Suprapubic skin (tissue), 4 donors: ENCODE measurements around the gene PGGT1B. TPM values are rescaled to one million over a fixed set of nuclear protein-coding genes. Genes with fewer than 3 reads are reported as not detected.
A peak's percentile ranks its signal among the peaks of the same experiment; 100 is the strongest.

ENCODE experiments used
- DNase-seq, 2 donors: peaks; one replicate each; pipeline ENCODE4 v3.0.0-alpha.2; 2019; ENCODE audit warnings: low spot score in 2 of 2
- H3K27ac ChIP-seq: fragments of 200-600 bp; sonication (generic); one replicate; pipeline ENCODE4 v1.5.1; 2019
- H3K27me3 ChIP-seq: fragments of 200-600 bp; sonication (generic); one replicate; pipeline ENCODE4 v1.5.1; 2019
- H3K36me3 ChIP-seq: fragments of 200-600 bp; sonication (generic); one replicate; pipeline ENCODE4 v1.5.1; 2019
- H3K4me1 ChIP-seq: fragments of 200-600 bp; sonication (generic); one replicate; pipeline ENCODE4 v1.5.1; 2019
- H3K4me3 ChIP-seq: fragments of 200-600 bp; sonication (generic); one replicate; pipeline ENCODE4 v1.5.1; 2019; ENCODE audit warnings: mild to moderate bottlenecking
- H3K9me3 ChIP-seq: fragments of 200-600 bp; sonication (generic); one replicate; pipeline ENCODE4 v1.5.1; 2019
- EP300 ChIP-seq: sonication (generic); formaldehyde crosslinking; IDR thresholded peaks from one replicate; pipeline ENCODE4 v1.6.1; 2017; ENCODE audit warnings: antibody characterized with exemption
- POLR2A ChIP-seq, 2 donors: fragments of 450-650 bp; IDR thresholded peaks; one replicate each; pipeline ENCODE4 v1.6.1; 2017; ENCODE audit warnings: antibody characterized with exemption in 2 of 2, mild to moderate bottlenecking in 2 of 2, moderate library complexity in 2 of 2
- POLR2AphosphoS5 ChIP-seq, 3 donors: sonication (generic); formaldehyde crosslinking; IDR thresholded peaks; one replicate each; pipeline ENCODE4 v1.6.1; 2017; ENCODE audit warnings: antibody characterized with exemption in 3 of 3
- WGBS: methylation state at CpG from one replicate; pipeline ENCODE4 v1.1.5; 2018; 5-methylcytosine and 5-hydroxymethylcytosine counted together
- total RNA-seq, 4 donors: library from RNA; depleted of rRNA; stranded (reverse); fragments of >200 nt; gene quantifications; one replicate each; pipeline ENCODE4 v1.1.0, GENCODE V29; 2016
- TF ChIP-seq, protein P1 (sequence below), 2 donors: fragments of 200-600 bp in 1 of 2; fragments of 450-650 bp in 1 of 2; sonication (generic) in 1 of 2; IDR thresholded peaks; one replicate each; pipeline ENCODE4 v1.5.1; 2016 to 2019; ENCODE audit warnings: antibody characterized with exemption in 2 of 2, mild to moderate bottlenecking in 1 of 2, moderate library complexity in 1 of 2

Gene PGGT1B
- total RNA-seq, 4 donors from 2014 or later: 6.5 to 14.1 (median 9.9) TPM

GRCh38 chr5:115271295-115272050, 8.8 kb upstream of the PGGT1B start:
- no peak for DNase-seq
- WGBS: 88% methylated on average over 6 of the region's 6 CpGs
- H3K4me1 ChIP-seq: no peaks in the 10 kb centered on the region
- H3K9me3 ChIP-seq: no peaks in the 10 kb centered on the region
- H3K4me3 ChIP-seq: no peak overlapping the region
- no peaks in the 10 kb centered on the region for H3K27me3 ChIP-seq
- H3K27ac ChIP-seq: no peak overlapping the region
- no peak for TF ChIP-seq POLR2AphosphoS5 (IDR thresholded peaks at IDR 0.05)
- TF ChIP-seq, protein P1, sequence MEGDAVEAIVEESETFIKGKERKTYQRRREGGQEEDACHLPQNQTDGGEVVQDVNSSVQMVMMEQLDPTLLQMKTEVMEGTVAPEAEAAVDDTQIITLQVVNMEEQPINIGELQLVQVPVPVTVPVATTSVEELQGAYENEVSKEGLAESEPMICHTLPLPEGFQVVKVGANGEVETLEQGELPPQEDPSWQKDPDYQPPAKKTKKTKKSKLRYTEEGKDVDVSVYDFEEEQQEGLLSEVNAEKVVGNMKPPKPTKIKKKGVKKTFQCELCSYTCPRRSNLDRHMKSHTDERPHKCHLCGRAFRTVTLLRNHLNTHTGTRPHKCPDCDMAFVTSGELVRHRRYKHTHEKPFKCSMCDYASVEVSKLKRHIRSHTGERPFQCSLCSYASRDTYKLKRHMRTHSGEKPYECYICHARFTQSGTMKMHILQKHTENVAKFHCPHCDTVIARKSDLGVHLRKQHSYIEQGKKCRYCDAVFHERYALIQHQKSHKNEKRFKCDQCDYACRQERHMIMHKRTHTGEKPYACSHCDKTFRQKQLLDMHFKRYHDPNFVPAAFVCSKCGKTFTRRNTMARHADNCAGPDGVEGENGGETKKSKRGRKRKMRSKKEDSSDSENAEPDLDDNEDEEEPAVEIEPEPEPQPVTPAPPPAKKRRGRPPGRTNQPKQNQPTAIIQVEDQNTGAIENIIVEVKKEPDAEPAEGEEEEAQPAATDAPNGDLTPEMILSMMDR (IDR thresholded peaks at IDR 0.05): no peak
- no peak for TF ChIP-seq EP300
- no peak for TF ChIP-seq POLR2A (IDR thresholded peaks at IDR 0.05)
- H3K36me3 ChIP-seq: peaks cover 10% of the 10 kb centered on the region

- Histone ChIP-seq H3K9me3 (no peaks in the 10 kb centered on the region), H3K27ac (no peak overlapping the region), H3K36me3 (peaks cover 3% of the 10 kb centered on the region), H3K27me3 (no peaks in the 10 kb centered on the region), H3K4me3 (no peak overlapping the region), H3K4me1 (peaks cover 5% of the 10 kb centered on the region)
- DNase-seq: no peak
- TF ChIP-seq POLR2AphosphoS5 (IDR thresholded peaks at IDR 0.05) (no peak), POLR2A (IDR thresholded peaks at IDR 0.05) (no peak), EP300 (no peak)
- TF ChIP-seq, protein P1 (IDR thresholded peaks at IDR 0.05): no peak
These were observed 4.9 kb upstream of the PGGT1B start for GRCh38 chr5:115267617-115268016.

GRCh38 chr5:115265220-115265619, 2.5 kb upstream of the PGGT1B start:
- Histone ChIP-seq H3K36me3 (peaks cover 3% of the 10 kb centered on the region), H3K27ac (no peak overlapping the region), H3K27me3 (no peaks in the 10 kb centered on the region), H3K4me3 (no peak overlapping the region), H3K4me1 (peaks cover 23% of the 10 kb centered on the region), H3K9me3 (no peaks in the 10 kb centered on the region)
- DNase-seq: no peak
- WGBS: 93% methylated on average over 13 of the region's 13 CpGs
- TF ChIP-seq POLR2A (IDR thresholded peaks at IDR 0.05) (no peak), POLR2AphosphoS5 (IDR thresholded peaks at IDR 0.05) (no peak), EP300 (no peak)
- TF ChIP-seq, protein P1 (IDR thresholded peaks at IDR 0.05): no peak

GRCh38 chr5:115264786-115265185, 2.1 kb upstream of the PGGT1B start:
- Histone ChIP-seq H3K9me3 (no peaks in the 10 kb centered on the region), H3K27me3 (no peaks in the 10 kb centered on the region), H3K36me3 (peaks cover 3% of the 10 kb centered on the region), H3K4me1 (peaks cover 24% of the 10 kb centered on the region), H3K27ac (no peak overlapping the region), H3K4me3 (no peak overlapping the region)
- TF ChIP-seq EP300: no peak
- TF ChIP-seq, protein P1 (IDR thresholded peaks at IDR 0.05): no peak
- no peak for TF ChIP-seq POLR2A (IDR thresholded peaks at IDR 0.05)
- no peak for TF ChIP-seq POLR2AphosphoS5 (IDR thresholded peaks at IDR 0.05)
- WGBS: 98% methylated on average over 8 of the region's 13 CpGs
- DNase-seq: no peak

DNA sequence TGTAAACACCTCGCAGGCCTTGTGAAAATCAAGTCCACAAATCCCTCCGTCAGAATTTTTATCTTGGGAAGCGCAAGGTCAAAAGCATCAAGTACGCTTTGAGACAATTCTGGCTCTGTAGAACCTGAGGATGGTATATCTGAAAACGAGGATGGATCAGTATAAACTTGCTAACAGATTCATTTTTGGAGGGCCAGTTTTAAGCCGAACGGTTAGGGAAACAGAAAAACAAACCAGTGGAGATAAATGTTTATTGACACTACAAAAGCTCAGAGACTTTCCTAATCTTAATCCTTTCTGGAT, 352 bp upstream of the PGGT1B start:
- Histone ChIP-seq H3K36me3 (peaks cover 3% of the 10 kb centered on the region), H3K4me3 (peak overlapping the region; percentile 73), H3K27me3 (no peaks in the 10 kb centered on the region), H3K9me3 (no peaks in the 10 kb centered on the region), H3K4me1 (peaks cover 24% of the 10 kb centered on the region), H3K27ac (peak overlapping the region; percentile 72)
- 50% methylated on average over 7 of the region's 7 CpGs for WGBS
- no peak for DNase-seq
- no peak for TF ChIP-seq EP300
- no peak for TF ChIP-seq POLR2A (IDR thresholded peaks at IDR 0.05)
- no peak for TF ChIP-seq POLR2AphosphoS5 (IDR thresholded peaks at IDR 0.05)
- TF ChIP-seq, protein P1 (IDR thresholded peaks at IDR 0.05): no peak
